Osteoblast (primary cell): ENCODE results near the gene GABBR2. TPM values are rescaled to one million over a fixed set of nuclear protein-coding genes. Genes with fewer than 3 reads are reported as not detected.

Experiments used
- DNase-seq: peaks from one replicate; pipeline ENCODE4 v3.0.0; 2011; ENCODE audit warnings: low spot score, mixed read lengths; ENCODE audit not compliant: insufficient read length; ENCODE audit errors: missing footprints
- H2AFZ ChIP-seq: 2 replicates; pipeline ENCODE4 v1.6.0; 2011; ENCODE audit warnings: mild to moderate bottlenecking, low read length
- H3K27ac ChIP-seq: 2 replicates; pipeline ENCODE4 v1.5.1; 2011; ENCODE audit warnings: mild to moderate bottlenecking, low read depth, low read length, moderate library complexity
- H3K27me3 ChIP-seq: 2 replicates; pipeline ENCODE4 v1.6.0; 2012; ENCODE audit warnings: mild to moderate bottlenecking, control low read depth, inconsistent platforms, low read length, moderate library complexity; ENCODE audit not compliant: insufficient read depth
- H3K36me3 ChIP-seq: 2 replicates; pipeline ENCODE4 v1.5.1; 2011; ENCODE audit warnings: mild to moderate bottlenecking, low read length, control low read depth, moderate library complexity; ENCODE audit not compliant: insufficient read depth
- H3K4me1 ChIP-seq: 2 replicates; pipeline ENCODE4 v1.5.1; 2011; ENCODE audit warnings: mild to moderate bottlenecking, low read length, control low read depth, moderate library complexity; ENCODE audit not compliant: insufficient read depth
- H3K4me2 ChIP-seq: 2 replicates; pipeline ENCODE4 v1.6.0; 2011; ENCODE audit warnings: mild to moderate bottlenecking, low read length; ENCODE audit not compliant: insufficient read depth
- H3K4me3 ChIP-seq: fragments of 200-600 bp; sonication (generic); 3 replicates; pipeline ENCODE4 v1.5.1; 2012; ENCODE audit warnings: mild to moderate bottlenecking, low read length, inconsistent platforms; ENCODE audit not compliant: insufficient read depth
- H3K79me2 ChIP-seq: 2 replicates; pipeline ENCODE4 v1.6.0; 2012; ENCODE audit warnings: mild to moderate bottlenecking, low read length, control low read depth, inconsistent platforms; ENCODE audit not compliant: insufficient read depth
- H3K9me3 ChIP-seq: 2 replicates; pipeline ENCODE4 v1.5.1; 2011; ENCODE audit warnings: low read depth, low read length, control low read depth
- H4K20me1 ChIP-seq: 2 replicates; pipeline ENCODE4 v1.6.0; 2012; ENCODE audit warnings: mild to moderate bottlenecking, low read length, control low read depth; ENCODE audit not compliant: insufficient read depth
- CTCF ChIP-seq: IDR thresholded peaks from 2 replicates; pipeline ENCODE4 v1.5.1; 2011; ENCODE audit warnings: mild to moderate bottlenecking, low read depth, low read length, moderate library complexity; ENCODE audit errors: extremely low read depth
- total RNA-seq: library from RNA; depleted of rRNA; stranded (reverse); fragments of >200 nt; gene quantifications from 2 replicates; pipeline ENCODE4 v1.2.3, GENCODE V29; 2012

Gene GABBR2
- total RNA-seq, 1 donor, result under 0.01 TPM

GRCh38 chr9:98241357-98242300 lies 467.1 kb downstream of the GABBR2 start:
- Histone ChIP-seq H2AFZ (no peak overlapping the region), H3K36me3 (peaks cover 67% of the 10 kb centered on the region), H3K79me2 (peaks cover 76% of the 10 kb centered on the region), H4K20me1 (no peaks in the 10 kb centered on the region), H3K4me2 (no peak overlapping the region), H3K4me1 (no peaks in the 10 kb centered on the region), H3K27ac (no peak overlapping the region), H3K4me3 (no peak overlapping the region), H3K9me3 (no peaks in the 10 kb centered on the region), H3K27me3 (no peaks in the 10 kb centered on the region)
- peak; percentile 10 for TF ChIP-seq CTCF
- no peak for DNase-seq

GRCh38 chr9:98240475-98240874 lies 468.3 kb downstream of the GABBR2 start:
- Histone ChIP-seq H3K9me3 (no peaks in the 10 kb centered on the region), H3K79me2 (peaks cover 72% of the 10 kb centered on the region), H3K27me3 (no peaks in the 10 kb centered on the region), H2AFZ (no peak overlapping the region), H3K4me1 (no peaks in the 10 kb centered on the region), H3K27ac (peak overlapping the region; percentile 15), H4K20me1 (no peaks in the 10 kb centered on the region), H3K36me3 (peaks cover 58% of the 10 kb centered on the region), H3K4me3 (no peak overlapping the region), H3K4me2 (no peak overlapping the region)
- TF ChIP-seq CTCF, result no peak
- DNase-seq, result no peak

Other genes starting within 250 kb of the GABBR2 start
- gene ANKS6, start 87.6 kb upstream of the GABBR2 start, total RNA-seq, result 21.7 and 25.6 TPM in 2 replicates
- 10.1 and 11.8 TPM in 2 replicates for gene GALNT12, start 98.7 kb upstream of the GABBR2 start, total RNA-seq
- 8.0 and 29.3 TPM in 2 replicates for gene COL15A1, start 235.0 kb upstream of the GABBR2 start, total RNA-seq